NCI-H748 (cell line): ENCODE results near the gene ATP8A2.
"Not testable (repeated sequence)": the region's sequence is repeated elsewhere in the genome, so short reads cannot be mapped to it uniquely, and the experiment has no call there.

Source experiments
- DNase-seq: peaks from one replicate; lab custom pipeline; 2025; ENCODE audit not compliant: unreplicated experiment; lab: John Stamatoyannopoulos, UW

ATP8A2 gene

GRCh38 chr13:25529425-25529824 is 157.7 kb downstream of the ATP8A2 start:
- no peak for DNase-seq

GRCh38 chr13:25538276-25538675 is 166.5 kb downstream of the ATP8A2 start:
- no peak for DNase-seq

- DNase-seq, result no peak
These were observed 169.8 kb downstream of the ATP8A2 start for GRCh38 chr13:25541434-25542123.

GRCh38 chr13:25548991-25549390 is 177.2 kb downstream of the ATP8A2 start:
- DNase-seq, result not testable (repeated sequence)

GRCh38 chr13:25561812-25562211 is 190.0 kb downstream of the ATP8A2 start:
- no peak for DNase-seq

GRCh38 chr13:25570185-25570584 is 198.4 kb downstream of the ATP8A2 start:
- DNase-seq, result no peak

- DNase-seq, result no peak
These were observed 199.5 kb downstream of the ATP8A2 start for GRCh38 chr13:25571237-25571636.

GRCh38 chr13:25572171-25572570 is 200.4 kb downstream of the ATP8A2 start:
- DNase-seq, result not testable (repeated sequence)

- DNase-seq, result peak; percentile 94
These were observed 202.9 kb downstream of the ATP8A2 start for GRCh38 chr13:25574437-25575411.

GRCh38 chr13:25575562-25575961 is 203.8 kb downstream of the ATP8A2 start:
- no peak for DNase-seq

GRCh38 chr13:25578526-25578925 is 206.8 kb downstream of the ATP8A2 start:
- no peak for DNase-seq

- DNase-seq, result no peak
These were observed 207.4 kb downstream of the ATP8A2 start for GRCh38 chr13:25579221-25579620.

- no peak for DNase-seq
These were observed 209.6 kb downstream of the ATP8A2 start for GRCh38 chr13:25581351-25581750.

- no peak for DNase-seq
These were observed 212.3 kb downstream of the ATP8A2 start for GRCh38 chr13:25584087-25584486.

- DNase-seq, result peak; percentile 68
These were observed 213.2 kb downstream of the ATP8A2 start for GRCh38 chr13:25585000-25585399.

GRCh38 chr13:25587326-25587980 is 215.7 kb downstream of the ATP8A2 start:
- no peak for DNase-seq

- DNase-seq, result no peak
These were observed 216.7 kb downstream of the ATP8A2 start for GRCh38 chr13:25588336-25589060.

GRCh38 chr13:25598421-25598820 is 226.6 kb downstream of the ATP8A2 start:
- no peak for DNase-seq

GRCh38 chr13:25602176-25602575 is 230.4 kb downstream of the ATP8A2 start:
- no peak for DNase-seq

GRCh38 chr13:25604106-25604505 is 232.3 kb downstream of the ATP8A2 start:
- DNase-seq, result no peak

GRCh38 chr13:25607096-25607495 is 235.3 kb downstream of the ATP8A2 start:
- no peak for DNase-seq
